ENCODE data around the gene ARHGEF6. TPM values are rescaled to one million over a fixed set of nuclear protein-coding genes. Genes with fewer than 3 reads are reported as not detected.

ARHGEF6 gene
- total RNA-seq, 1 donor from 2014 or later = 8.7 TPM

GRCh38 chrX:136616987-136617685, 163.6 kb downstream of the ARHGEF6 start:
- Mint-ChIP-seq H3K27ac (ENCODE audit: unreplicated experiment) (no peak overlapping the region), H3K4me3 (ENCODE audit: unreplicated experiment) (no peak overlapping the region), H3K9me3 (ENCODE audit: unreplicated experiment) (no peaks in the 10 kb centered on the region), H3K27me3 (ENCODE audit: unreplicated experiment) (no peaks in the 10 kb centered on the region), H3K36me3 (ENCODE audit: unreplicated experiment) (no peaks in the 10 kb centered on the region), H3K4me1 (ENCODE audit: unreplicated experiment) (no peaks in the 10 kb centered on the region)
- DNase-seq (ENCODE audit: extremely low spot score, unreplicated experiment) = no peak
- TF ChIP-seq CTCF (IDR thresholded peaks at IDR 0.05) = no peak

Other genes with a start within 250 kb of the ARHGEF6 start
- not detected in 2 replicates for gene VGLL1, start 248.7 kb downstream of the ARHGEF6 start, total RNA-seq
- not detected in 2 replicates for gene CD40LG, start 132.8 kb downstream of the ARHGEF6 start, total RNA-seq
- gene RBMX, start 99.8 kb upstream of the ARHGEF6 start, total RNA-seq = 181 and 186 TPM in 2 replicates